ENCODE measurements around the gene SMAP2.

DNA sequence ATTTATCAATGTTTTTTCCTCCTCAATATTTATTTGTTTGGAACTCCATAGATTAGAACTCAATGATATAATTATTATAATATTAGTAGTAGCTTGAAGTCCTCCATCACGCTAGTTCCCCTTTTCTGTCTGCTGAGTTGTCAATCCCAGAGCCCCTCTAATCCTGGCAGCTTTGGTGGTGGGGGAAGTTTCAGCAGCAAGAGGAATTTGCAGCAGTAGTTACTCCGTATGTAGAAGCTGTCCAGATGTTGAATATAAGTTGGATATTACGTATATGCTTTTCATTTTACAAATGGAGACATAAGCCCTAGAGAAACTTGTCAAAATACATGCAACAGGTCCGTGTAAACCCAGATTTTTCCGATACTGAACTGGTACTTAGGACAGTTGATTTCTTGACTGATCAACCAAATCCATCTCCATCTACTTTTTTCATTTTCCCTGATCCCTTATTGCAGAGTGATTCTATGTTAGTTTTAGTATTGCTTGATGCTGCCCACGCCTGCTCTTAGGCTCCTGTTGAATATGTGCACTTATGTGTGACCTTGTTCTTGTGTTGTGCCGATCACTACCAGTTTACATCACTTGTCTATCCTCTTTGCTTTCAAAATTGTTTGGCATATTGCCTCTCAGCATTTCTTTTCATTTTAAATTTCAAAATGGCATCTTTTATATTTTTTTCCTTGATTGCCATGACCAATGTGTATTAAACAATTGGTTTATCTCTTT, 28.1 kb downstream of the SMAP2 start:
- no peak for TF ChIP-seq POLR2A (IDR thresholded peaks at IDR 0.05)
- no peak for TF ChIP-seq CTCF (IDR thresholded peaks at IDR 0.05)

Data from right lobe of liver (tissue), 4 donors.